HUES48 (cell line): ENCODE measurements around the gene NPIPB2.

Source experiments
- H3K27ac ChIP-seq: one replicate; pipeline ENCODE4 v1.7.0; 2013; ENCODE audit warnings: low read depth, low read length, inconsistent platforms
- H3K27me3 ChIP-seq: 2 replicates; pipeline ENCODE4 v1.6.1; 2013; ENCODE audit warnings: mild to moderate bottlenecking, low read length; ENCODE audit not compliant: control insufficient read depth, insufficient read depth
- H3K36me3 ChIP-seq: 2 replicates; pipeline ENCODE4 v1.6.1; 2013; ENCODE audit warnings: low read length; ENCODE audit not compliant: control insufficient read depth, insufficient read depth
- H3K4me1 ChIP-seq: 2 replicates; pipeline ENCODE4 v1.6.1; 2013; ENCODE audit warnings: mild to moderate bottlenecking, low read length; ENCODE audit not compliant: control insufficient read depth, insufficient read depth
- H3K4me3 ChIP-seq: 2 replicates; pipeline ENCODE4 v1.5.1; 2013; ENCODE audit warnings: mild to moderate bottlenecking, low read depth, low read length
- H3K9ac ChIP-seq: 2 replicates; pipeline ENCODE4 v1.6.1; 2013; ENCODE audit warnings: mild to moderate bottlenecking, low read depth, low read length, moderate library complexity
- H3K9me3 ChIP-seq: 2 replicates; pipeline ENCODE4 v1.6.1; 2013; ENCODE audit warnings: low read length; ENCODE audit not compliant: control insufficient read depth, insufficient read depth

Gene NPIPB2

GRCh38 chr16:11892761-11893160 is 49.1 kb downstream of the NPIPB2 start:
- Histone ChIP-seq H3K27me3 (no peaks in the 10 kb centered on the region), H3K9ac (no peak overlapping the region), H3K9me3 (no peaks in the 10 kb centered on the region), H3K27ac (no peak overlapping the region), H3K36me3 (peaks cover 75% of the 10 kb centered on the region), H3K4me3 (no peak overlapping the region), H3K4me1 (no peaks in the 10 kb centered on the region)

- Histone ChIP-seq H3K4me3 (no peak overlapping the region), H3K27ac (no peak overlapping the region), H3K4me1 (no peaks in the 10 kb centered on the region), H3K9ac (no peak overlapping the region), H3K27me3 (no peaks in the 10 kb centered on the region), H3K36me3 (peaks cover 81% of the 10 kb centered on the region), H3K9me3 (no peaks in the 10 kb centered on the region)
These were observed 51.4 kb downstream of the NPIPB2 start for GRCh38 chr16:11890231-11890965.

- H3K27me3 ChIP-seq: no peaks in the 10 kb centered on the region
- H3K27ac ChIP-seq: no peak overlapping the region
- H3K4me1 ChIP-seq: no peaks in the 10 kb centered on the region
- H3K4me3 ChIP-seq: no peak overlapping the region
- H3K9ac ChIP-seq: no peak overlapping the region
- H3K9me3 ChIP-seq: no peaks in the 10 kb centered on the region
- peaks cover 80% of the 10 kb centered on the region for H3K36me3 ChIP-seq
These were observed 55.0 kb downstream of the NPIPB2 start for GRCh38 chr16:11886881-11887280.

- Histone ChIP-seq H3K27me3 (no peaks in the 10 kb centered on the region), H3K9ac (no peak overlapping the region), H3K36me3 (peaks cover 88% of the 10 kb centered on the region), H3K4me3 (no peak overlapping the region), H3K4me1 (no peaks in the 10 kb centered on the region), H3K9me3 (no peaks in the 10 kb centered on the region), H3K27ac (no peak overlapping the region)
These were observed 57.8 kb downstream of the NPIPB2 start for GRCh38 chr16:11884035-11884434.

- Histone ChIP-seq H3K27ac (no peak overlapping the region), H3K36me3 (peaks cover 82% of the 10 kb centered on the region), H3K27me3 (no peaks in the 10 kb centered on the region), H3K9me3 (no peaks in the 10 kb centered on the region), H3K4me3 (no peak overlapping the region), H3K9ac (no peak overlapping the region), H3K4me1 (no peaks in the 10 kb centered on the region)
These were observed 61.8 kb downstream of the NPIPB2 start for GRCh38 chr16:11880007-11880406.

- Histone ChIP-seq H3K27me3 (no peaks in the 10 kb centered on the region), H3K9me3 (no peaks in the 10 kb centered on the region), H3K36me3 (peaks cover 81% of the 10 kb centered on the region), H3K4me1 (no peaks in the 10 kb centered on the region), H3K27ac (no peak overlapping the region), H3K4me3 (no peak overlapping the region), H3K9ac (no peak overlapping the region)
These were observed 64.5 kb downstream of the NPIPB2 start for GRCh38 chr16:11877374-11877773.
